Kidney tubule cell (primary cell): ENCODE results near the gene SLC38A2.
"Not testable (repeated sequence)": the region's sequence is repeated elsewhere in the genome, so short reads cannot be mapped to it uniquely, and the experiment has no call there.

ENCODE experiments used
- DNase-seq: peaks from one replicate; pipeline ENCODE4 v3.0.0-alpha.2; 2018; ENCODE audit warnings: low spot score

SLC38A2 gene

GRCh38 chr12:46372544-46373300 lies at the start of gene SLC38A2:
Gene SLC38A2, minus strand, starts transcription at chr12:46372773. Its CDS starts 1,480 bp downstream, at chr12:46371293.
- DNase-seq = peak; percentile 94

- no peak for DNase-seq
These were observed 47.1 kb upstream of the SLC38A2 start for GRCh38 chr12:46419675-46420074.

- DNase-seq = no peak
These were observed 43.0 kb upstream of the SLC38A2 start for GRCh38 chr12:46415552-46415951.

- no peak for DNase-seq
These were observed 42.2 kb upstream of the SLC38A2 start for GRCh38 chr12:46414591-46415268.

- DNase-seq = no peak
These were observed 40.8 kb upstream of the SLC38A2 start for GRCh38 chr12:46413368-46413767.

GRCh38 chr12:46412857-46413256 lies 40.3 kb upstream of the SLC38A2 start:
- DNase-seq = no peak

- DNase-seq = no peak
These were observed 37.9 kb upstream of the SLC38A2 start for GRCh38 chr12:46410495-46410894.

GRCh38 chr12:46409974-46410373 lies 37.4 kb upstream of the SLC38A2 start:
- no peak for DNase-seq

- DNase-seq = no peak
These were observed 36.8 kb upstream of the SLC38A2 start for GRCh38 chr12:46409342-46409741.

GRCh38 chr12:46408441-46408840 lies 35.9 kb upstream of the SLC38A2 start:
- DNase-seq = no peak

GRCh38 chr12:46407361-46407760 lies 34.8 kb upstream of the SLC38A2 start:
- no peak for DNase-seq

GRCh38 chr12:46406352-46407027 lies 33.9 kb upstream of the SLC38A2 start:
- DNase-seq = no peak

GRCh38 chr12:46404733-46405132 lies 32.2 kb upstream of the SLC38A2 start:
- no peak for DNase-seq

- no peak for DNase-seq
These were observed 31.7 kb upstream of the SLC38A2 start for GRCh38 chr12:46404225-46404631.

GRCh38 chr12:46403719-46404070 lies 31.1 kb upstream of the SLC38A2 start:
- no peak for DNase-seq

GRCh38 chr12:46402941-46403718 lies 30.6 kb upstream of the SLC38A2 start:
- DNase-seq = no peak

GRCh38 chr12:46402451-46402850 lies 29.9 kb upstream of the SLC38A2 start:
- no peak for DNase-seq

- DNase-seq = no peak
These were observed 29.1 kb upstream of the SLC38A2 start for GRCh38 chr12:46401662-46402061.

- no peak for DNase-seq
These were observed 27.8 kb upstream of the SLC38A2 start for GRCh38 chr12:46400406-46400805.

- not testable (repeated sequence) for DNase-seq
These were observed 27.1 kb upstream of the SLC38A2 start for GRCh38 chr12:46399461-46400248.

GRCh38 chr12:46396826-46397225 lies 24.3 kb upstream of the SLC38A2 start:
- no peak for DNase-seq
